Coronary artery (tissue), 2 donors: Measurements from ENCODE around the gene HSP90AA1.
"Not testable (repeated sequence)": the region's sequence is repeated elsewhere in the genome, so short reads cannot be mapped to it uniquely, and the experiment has no call there.

Experiments
- DNase-seq: peaks from one replicate; pipeline ENCODE4 v3.0.0-alpha.2; 2017; ENCODE audit warnings: low spot score
- H3K27ac ChIP-seq, 2 donors: fragments of 200-600 bp; sonication (generic); one replicate each; pipeline ENCODE4 v1.5.1; 2016 to 2019
- H3K4me3 ChIP-seq: fragments of 200-600 bp; sonication (generic); 2 replicates; pipeline ENCODE4 v1.5.1; 2016; ENCODE audit warnings: mild to moderate bottlenecking, moderate library complexity
- TF ChIP-seq, protein P1 (sequence below): fragments of 200-600 bp; sonication (generic); IDR thresholded peaks from one replicate; pipeline ENCODE4 v1.5.1; 2019; ENCODE audit warnings: antibody characterized with exemption

HSP90AA1 gene

DNA sequence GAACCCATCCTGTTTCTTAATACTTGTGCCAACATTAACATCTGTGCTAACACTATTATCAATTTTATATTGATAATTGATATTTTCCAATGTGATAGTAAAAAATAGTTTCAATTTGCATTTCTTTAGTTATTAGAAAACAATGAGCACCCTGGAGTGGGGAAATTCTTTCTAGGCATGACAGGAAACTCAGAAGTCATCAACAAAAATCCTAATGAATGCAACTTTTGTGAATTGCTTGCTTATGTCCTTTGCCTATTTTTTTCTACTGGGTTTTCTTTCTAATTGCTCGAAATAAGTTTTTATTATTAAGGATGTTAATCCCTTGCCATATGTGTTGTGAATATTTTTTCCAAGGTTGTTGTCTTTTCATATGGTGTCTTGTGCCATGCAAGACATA lies 34.7 kb upstream of the HSP90AA1 start:
- H3K27ac ChIP-seq: no peak overlapping the region
- no peak for DNase-seq
- no peak overlapping the region for H3K4me3 ChIP-seq
- TF ChIP-seq, protein P1, sequence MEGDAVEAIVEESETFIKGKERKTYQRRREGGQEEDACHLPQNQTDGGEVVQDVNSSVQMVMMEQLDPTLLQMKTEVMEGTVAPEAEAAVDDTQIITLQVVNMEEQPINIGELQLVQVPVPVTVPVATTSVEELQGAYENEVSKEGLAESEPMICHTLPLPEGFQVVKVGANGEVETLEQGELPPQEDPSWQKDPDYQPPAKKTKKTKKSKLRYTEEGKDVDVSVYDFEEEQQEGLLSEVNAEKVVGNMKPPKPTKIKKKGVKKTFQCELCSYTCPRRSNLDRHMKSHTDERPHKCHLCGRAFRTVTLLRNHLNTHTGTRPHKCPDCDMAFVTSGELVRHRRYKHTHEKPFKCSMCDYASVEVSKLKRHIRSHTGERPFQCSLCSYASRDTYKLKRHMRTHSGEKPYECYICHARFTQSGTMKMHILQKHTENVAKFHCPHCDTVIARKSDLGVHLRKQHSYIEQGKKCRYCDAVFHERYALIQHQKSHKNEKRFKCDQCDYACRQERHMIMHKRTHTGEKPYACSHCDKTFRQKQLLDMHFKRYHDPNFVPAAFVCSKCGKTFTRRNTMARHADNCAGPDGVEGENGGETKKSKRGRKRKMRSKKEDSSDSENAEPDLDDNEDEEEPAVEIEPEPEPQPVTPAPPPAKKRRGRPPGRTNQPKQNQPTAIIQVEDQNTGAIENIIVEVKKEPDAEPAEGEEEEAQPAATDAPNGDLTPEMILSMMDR: no peak

DNA sequence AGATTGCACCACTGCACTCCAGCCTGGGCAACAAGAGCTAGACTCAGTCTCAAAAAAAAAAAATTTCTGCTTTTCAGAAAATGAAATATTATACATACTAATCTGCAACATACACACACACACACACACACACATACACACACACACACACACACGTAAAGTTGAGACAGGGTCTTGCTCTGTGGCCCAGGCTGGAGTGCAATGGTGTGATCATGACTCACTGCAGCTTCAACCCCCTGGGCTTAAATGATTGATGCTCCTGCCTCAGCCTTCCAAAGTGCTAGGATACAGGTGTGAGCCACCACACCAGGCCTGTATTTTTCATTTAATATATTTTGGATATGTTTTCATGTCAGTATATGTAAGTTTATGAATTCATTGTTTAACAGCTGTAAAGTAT lies 34.0 kb upstream of the HSP90AA1 start:
- no peak for DNase-seq
- H3K4me3 ChIP-seq: no peak overlapping the region
- TF ChIP-seq, protein P1: no peak
- no peak overlapping the region for H3K27ac ChIP-seq

DNA sequence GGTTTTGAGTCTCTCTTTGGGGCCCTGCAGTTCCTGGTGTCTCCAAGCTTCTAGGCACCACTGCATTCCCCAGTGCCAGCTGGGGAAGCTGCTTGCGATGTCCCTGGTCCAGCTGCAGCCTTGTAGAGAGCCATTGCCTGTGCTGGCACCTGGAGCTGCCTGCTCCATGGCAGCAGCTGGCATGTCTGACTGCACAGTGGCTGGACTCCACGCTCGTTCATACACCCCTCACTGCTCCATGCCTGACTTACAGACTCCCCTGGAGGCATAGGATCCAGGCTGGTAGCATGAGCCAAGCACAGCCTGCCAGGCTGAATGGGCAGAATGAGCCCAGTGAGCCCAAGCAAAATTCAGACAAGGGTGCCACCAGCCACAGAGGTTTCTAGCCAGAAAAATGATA lies 31.0 kb upstream of the HSP90AA1 start:
- Histone ChIP-seq H3K27ac (no peak overlapping the region), H3K4me3 (no peak overlapping the region)
- TF ChIP-seq, protein P1: no peak
- no peak for DNase-seq

DNA sequence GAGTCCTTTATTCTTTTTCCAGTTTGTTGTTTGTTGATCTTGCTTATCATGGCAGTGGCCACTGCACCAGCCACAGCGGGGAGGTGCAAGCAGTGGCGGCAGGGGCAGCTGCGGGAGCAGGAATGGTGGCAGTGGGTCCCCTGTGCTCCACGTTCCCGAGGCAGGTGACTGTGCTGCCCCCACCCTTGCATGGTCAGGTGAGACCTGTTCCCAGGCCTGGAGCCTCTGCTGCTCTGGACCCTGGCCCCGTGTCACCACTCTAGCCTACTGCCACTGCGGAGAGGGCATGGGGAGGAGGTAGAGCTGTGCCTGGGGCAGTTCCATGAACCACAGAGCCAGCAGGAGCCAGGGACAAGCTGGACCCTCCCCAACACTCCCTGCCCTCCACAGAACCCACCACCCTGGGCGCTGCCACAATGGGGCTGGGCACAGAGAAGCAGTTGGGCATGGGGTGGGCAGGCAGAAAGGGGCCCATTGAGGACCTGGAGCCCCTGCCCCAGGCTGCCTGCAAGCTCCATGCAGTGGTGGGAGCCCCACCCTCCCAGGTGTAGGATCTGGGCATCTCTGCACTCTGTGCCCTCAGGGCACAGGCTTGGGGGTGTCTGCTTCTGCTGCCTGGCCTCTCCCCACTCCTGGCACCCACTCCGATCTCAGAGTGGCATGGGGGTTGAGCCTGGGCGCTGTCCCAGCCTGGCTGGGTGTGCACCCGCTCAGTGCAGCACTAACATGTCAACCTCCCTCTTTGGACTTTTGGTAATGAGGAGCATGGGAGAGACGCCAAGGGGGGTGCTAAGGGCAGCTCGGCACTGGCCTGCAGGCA lies 29.7 kb upstream of the HSP90AA1 start:
- DNase-seq: no peak
- Histone ChIP-seq H3K4me3 (no peak overlapping the region), H3K27ac (no peak overlapping the region)
- TF ChIP-seq, protein P1: no peak

DNA sequence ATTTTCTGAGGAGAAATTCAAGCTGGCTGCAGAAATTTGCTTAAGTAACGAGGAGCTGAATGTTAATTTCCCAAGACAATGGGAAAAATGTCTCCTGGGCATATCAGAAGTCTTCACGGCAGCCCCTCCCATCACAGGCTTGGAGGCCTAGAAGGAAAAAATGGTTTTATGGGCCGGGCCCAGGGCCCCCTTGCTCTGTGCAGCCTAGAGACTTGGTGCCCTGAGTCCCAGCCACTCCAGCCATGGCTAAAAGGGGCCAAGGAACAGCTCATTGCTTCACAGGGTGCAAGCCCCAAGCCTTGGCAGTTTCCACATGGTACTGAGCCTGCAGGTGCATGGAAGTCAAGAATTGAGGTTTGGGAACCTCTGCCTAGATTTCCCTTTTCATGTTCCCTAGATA lies 24.3 kb upstream of the HSP90AA1 start:
- Histone ChIP-seq H3K27ac (no peak overlapping the region), H3K4me3 (no peak overlapping the region)
- DNase-seq: no peak
- TF ChIP-seq, protein P1: no peak

DNA sequence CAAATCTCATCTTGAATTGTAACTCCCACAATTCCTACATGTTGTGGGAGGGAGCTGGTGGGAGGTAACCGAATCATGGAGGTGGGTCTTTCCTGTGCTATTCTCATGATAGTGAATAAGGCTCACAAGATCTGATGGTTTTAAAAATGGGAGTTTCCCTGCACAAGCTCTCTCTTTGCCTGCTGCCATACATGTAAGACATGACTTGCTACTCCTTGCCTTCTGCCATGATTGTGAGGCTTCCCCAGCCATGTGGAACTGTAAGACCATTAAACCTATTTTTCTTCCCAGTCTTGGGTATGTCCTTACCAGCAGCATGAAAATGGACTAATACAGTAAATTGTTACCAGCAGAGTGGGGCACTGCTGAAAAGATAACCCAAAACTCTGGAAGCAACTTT lies 22.5 kb upstream of the HSP90AA1 start:
- H3K27ac ChIP-seq, DNase-seq, H3K4me3 ChIP-seq: not testable (repeated sequence)

DNA sequence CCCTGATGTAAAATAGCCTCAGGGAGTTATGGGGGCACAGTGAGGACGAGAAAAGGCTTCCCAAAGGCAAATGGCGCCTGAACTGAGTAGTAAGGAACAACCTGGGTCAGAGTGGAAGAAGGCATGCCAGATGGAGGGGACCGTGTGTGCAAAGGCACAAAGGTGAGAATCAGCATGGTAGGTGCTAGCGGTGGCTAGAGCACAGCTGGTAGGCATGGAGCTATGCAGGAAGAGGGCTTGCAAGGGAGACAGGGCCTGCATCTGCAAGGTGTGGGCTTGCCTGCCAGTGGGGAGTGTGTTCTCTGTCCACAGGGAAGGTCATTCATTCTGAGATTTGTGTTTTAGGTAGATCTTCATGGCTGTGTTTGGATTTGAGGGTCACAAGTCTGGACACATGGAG lies 18.5 kb upstream of the HSP90AA1 start:
- TF ChIP-seq, protein P1: no peak
- no peak overlapping the region for H3K27ac ChIP-seq
- H3K4me3 ChIP-seq: no peak overlapping the region
- DNase-seq: no peak
